Stimulated activated CD8-positive, alpha-beta memory T cell treated with anti-CD3 and anti-CD28 coated beads, Interleukin-2, amount 100 ng/mL, for 1 hour (primary cell): ENCODE measurements around the gene NSMCE1.

Experiments
- DNase-seq, 2 donors: peaks; one replicate each; pipeline ENCODE4 v3.0.0-alpha.2; 2020; ENCODE audit warnings: low read depth in 2 of 2

Gene NSMCE1

DNA sequence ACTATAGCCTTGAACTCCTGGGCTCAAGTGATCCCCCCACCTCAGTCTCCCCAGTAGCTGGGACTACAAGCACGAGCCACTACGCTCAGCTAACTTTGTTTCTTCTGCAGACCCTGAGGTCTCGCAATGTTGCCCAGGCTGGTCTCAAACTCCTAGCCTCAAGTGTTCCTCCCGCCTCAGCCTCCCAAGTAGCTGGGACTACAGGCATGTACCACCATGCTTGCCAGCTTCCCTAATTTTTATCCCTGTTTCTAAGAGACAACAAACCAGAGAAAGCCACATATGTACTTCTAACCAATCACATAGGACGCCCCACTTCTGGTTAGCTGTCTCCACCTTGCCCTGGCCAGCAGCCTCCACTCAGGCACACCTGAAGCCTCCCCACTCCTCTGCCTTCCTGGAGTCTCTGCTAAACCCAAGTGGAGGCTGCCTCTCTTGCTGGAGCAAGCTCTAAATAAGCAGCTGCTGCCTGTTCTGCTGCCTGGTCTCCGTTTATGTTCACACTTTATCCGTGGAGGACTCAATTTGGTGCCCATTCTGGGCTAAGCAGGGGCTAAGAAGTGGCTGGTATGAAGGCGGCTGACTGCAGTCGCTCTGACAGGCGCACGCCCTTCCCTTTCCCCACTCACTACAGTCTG, 24.7 kb downstream of the NSMCE1 start:
- DNase-seq = no peak

DNA sequence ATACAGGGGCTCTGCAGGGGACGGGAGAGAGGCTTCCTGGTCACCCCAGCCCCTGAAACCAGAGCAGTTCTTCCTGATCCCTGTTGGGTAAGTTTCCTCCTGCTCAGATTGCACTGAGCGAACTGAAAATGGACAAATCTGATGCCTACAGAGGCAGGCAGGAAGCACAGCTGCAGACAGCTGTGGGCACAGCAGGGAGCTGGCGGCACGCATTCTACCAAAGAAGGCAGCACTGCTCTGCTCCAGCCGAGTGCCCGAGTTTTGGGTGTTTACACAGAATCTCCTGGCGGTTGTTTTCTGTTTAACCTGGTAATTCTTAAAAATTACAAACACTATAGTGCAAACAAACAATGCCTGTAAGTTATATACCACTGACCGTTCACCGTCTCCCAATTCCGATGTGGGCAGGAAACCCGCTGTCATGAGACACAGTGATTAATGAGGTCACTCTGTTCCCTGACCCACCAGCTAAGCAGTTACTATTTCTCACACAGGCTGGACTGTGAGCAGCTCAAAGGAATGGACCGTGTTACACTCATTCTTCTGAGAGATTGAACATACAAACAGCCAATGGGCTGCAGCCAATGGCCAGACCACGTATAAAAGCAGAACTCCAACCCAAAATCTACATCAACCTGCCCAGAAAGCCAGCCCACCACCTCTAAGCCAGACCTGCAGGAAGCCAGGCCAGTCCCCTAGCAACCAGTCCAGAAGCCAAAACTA, 25.5 kb downstream of the NSMCE1 start:
- no peak for DNase-seq

DNA sequence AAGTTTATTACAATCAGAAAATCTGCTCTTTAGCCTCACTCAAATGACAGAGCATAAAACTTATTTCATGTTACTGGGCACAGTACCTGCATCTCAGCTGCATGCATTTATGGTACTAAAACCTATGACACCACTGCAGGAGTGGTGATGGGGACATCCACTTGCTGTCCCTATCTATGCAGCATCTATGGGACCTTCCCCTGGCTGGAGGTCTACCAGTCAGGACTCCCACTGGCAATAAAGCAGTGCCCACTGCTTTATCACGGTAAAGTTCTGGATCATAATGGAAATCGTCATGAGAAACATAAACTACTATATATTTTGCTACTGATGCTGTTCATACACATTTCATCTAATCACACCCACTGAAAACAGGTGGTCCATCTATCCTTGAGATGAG, 26.2 kb downstream of the NSMCE1 start:
- DNase-seq = no peak

DNA sequence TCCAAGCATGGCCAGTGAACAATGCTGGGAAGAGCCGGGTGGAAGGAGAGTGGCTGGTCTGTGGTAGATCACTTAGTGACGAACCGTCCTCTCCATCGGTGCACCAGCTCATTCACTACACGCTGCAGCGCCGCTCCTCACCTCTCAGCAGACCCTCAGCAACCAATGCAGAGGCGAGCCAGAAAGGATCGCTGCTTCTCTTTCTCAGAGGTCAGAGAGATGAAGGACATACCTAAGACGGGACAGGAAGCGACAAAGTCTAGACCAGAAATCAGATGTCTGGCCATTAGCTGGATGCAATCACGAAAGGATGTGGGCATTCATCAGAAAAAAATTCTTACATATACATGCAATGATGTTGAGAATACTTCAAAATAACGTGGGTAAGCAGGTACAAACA, 26.9 kb downstream of the NSMCE1 start:
- no peak for DNase-seq

DNA sequence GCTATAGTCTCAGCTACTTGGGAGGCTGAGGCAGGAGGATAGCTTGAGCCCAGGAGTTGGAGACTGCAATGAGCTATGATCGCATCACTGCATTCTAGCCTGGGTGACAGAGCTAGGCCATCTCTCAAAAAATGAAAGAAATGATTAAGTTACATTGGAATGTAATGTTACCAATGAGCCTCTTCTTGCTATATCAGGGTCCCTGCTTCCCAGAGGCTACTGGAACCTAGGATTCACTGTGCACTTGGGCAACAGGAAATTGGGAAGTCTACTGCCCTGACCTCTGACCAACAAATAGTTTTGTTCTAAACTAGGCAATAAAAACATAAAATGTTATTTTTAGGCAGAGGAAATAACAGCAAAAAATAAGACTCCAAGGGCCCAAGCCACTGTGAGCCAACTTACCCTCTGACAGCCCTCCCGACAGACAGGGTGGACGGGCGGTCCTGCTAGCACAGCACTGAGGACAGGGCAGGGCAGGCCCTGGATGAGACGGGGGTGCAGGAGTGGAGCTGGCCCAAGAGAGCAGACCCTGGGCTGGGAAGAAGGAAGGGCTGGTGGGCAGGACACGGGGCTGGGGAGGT, 27.5 kb downstream of the NSMCE1 start:
- DNase-seq = no peak

DNA sequence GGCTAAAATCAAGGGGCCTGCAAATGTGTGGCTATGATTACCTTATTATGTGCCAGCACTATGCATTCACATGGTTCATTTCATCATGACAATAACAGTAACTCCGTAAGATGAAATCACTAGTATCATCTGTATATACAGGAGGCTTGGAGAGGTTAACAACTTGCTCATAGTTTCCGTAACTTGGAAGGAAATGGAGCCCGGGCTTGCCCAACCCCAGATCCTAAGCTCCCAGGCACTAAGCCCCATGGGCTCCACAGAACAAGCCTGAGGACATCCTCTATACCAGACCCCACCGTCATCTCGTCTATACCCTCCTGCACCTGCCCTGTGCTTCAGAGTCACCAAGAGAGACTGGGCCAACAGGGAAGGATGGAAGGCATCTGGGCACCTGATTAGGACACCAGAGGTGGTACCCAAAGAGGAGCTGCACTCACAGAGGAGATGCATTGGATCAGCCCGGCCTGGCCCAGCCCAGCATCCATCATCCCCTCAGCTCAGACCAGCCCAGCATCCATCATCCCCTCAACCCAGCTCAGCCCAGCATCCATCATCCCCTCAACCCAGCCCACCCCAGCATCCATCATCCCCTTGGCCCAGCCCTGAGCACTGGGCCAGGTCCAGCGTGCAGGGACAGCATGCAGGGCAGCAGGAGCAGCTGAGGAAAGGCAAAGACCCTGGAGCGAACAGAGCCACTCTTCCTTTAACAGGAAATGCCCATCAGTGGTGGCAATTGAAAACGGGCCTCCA, 28.5 kb downstream of the NSMCE1 start:
- DNase-seq = no peak

DNA sequence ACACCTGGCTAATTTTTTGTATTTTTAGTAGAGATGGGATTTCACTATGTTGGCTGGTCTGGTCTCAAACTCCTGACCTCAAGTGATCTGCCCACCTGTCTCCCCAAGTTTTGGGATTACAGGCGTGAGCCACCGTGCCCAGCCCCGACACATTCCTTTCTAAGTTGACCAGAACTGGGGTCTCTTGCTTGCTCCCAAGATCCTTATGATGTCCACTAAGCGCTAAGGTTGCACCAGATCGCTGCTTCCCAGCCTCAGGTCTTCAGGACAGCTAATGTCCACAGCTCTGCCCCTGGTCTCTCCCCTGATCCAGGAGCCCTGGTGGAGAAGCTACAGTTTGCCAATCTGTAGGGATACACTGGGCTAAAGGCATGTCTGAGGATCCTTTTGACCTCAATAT, 29.5 kb downstream of the NSMCE1 start:
- DNase-seq = no peak

DNA sequence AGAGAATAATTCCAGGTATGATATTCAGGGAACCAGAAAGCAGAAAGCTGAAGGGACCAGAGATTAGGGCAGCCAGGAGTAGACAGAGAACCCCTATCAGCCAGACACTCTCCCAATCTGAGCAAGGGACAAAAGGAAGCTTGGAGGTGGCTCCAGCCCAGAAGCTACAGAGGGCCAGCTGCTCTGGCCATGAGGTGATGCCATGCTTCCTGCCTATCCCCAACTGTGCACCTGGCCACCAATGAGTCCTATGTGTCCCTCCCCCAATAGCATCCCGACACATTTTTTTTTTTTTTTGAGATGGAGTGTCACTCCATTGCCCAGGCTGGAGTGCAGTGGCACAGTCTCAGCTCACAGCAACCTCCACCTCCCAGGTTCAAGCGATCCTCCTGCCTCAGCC, 30.0 kb downstream of the NSMCE1 start:
- no peak for DNase-seq

DNA sequence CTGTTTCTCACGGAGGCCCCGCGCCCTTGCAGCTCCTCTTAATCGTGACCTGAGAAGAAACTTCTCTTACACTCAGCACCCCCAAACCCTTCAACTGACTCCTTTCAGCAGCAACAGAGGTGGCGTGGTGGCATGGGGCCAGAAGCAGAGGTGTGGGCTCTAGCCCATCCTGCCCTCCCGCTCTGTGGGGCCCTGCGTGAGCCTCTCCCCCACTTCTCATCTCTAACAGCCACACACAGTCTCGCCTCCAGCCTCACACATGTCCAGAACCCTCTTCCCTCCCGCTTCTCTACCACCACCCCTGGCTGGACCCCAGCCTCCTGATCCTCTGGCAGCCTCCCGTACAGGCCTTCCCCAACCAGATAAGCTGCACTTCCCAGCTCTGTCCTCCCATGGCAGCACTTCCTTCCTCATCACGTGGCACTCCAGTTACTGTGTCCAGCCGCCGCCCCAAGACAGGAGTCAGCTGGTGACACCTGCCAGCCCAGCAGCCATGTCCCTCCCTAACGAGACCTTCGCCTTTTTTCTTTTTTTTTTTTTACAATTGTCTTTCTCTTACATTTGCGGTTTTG, 30.5 kb downstream of the NSMCE1 start:
- DNase-seq = no peak

DNA sequence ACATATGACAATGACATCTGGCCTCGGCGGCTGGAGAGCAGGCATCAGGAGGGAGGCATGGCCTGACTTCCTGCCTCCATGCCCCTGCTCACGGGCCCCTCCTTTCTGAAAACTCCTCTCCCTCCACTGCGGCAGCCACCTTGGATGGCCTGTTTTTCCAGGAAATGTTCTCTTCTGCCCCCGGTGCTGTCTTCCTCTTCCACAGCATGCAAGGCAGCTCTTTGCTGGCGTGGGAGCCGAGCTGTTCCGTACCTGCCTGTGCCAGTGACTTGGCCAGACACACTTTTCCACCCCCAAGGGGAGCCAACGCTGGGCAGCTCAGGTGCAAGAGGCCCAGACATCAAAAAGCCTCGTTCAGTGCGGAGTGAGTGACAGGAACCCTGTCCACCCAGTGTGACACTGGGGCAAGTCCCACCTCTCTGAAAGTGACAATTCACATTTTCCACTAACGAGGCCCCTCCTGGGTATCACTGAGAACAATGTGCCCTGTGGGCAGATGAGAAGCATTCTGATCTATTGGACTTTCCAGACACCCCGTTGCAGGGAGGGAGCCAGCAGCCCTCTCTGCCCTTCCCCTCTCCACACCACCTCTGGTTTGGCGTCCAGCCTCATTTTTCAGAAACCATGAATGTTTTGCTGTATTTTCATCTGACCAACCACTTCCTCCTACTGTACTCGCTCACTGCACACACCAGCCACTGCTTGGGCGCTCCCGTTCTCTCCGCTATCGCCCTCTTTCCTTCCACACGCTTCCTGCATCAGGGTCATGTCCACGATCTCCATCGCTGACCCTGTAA, 31.2 kb downstream of the NSMCE1 start:
- peak; percentile 50 to 62 for DNase-seq

DNA sequence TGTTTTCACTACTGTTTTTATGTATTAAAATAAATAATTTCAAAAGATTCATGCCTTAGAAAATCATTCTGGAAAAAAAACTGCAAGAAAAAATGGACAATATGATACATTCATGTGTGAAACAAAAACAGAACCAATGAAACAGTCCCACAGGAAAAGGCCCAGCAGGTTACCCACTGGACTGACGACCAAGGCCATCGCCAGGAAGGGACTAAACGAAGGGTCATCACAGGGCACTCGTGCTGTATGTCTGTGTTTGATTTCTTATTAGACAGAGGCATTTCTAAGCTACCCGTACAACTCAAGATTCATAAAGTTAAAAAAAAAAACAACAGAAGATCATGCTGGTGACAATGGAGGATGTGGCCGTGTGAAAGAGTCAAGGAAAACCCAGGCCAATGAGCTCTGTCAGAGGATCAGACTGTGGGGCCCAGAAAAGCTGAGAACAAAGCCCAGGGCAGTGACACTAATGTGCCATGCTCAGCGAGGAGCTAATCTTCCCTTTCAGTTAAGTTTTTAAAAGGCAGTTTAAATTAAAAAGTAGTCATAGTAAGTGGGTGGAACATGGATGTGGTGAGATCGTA, 31.8 kb downstream of the NSMCE1 start:
- DNase-seq = no peak

DNA sequence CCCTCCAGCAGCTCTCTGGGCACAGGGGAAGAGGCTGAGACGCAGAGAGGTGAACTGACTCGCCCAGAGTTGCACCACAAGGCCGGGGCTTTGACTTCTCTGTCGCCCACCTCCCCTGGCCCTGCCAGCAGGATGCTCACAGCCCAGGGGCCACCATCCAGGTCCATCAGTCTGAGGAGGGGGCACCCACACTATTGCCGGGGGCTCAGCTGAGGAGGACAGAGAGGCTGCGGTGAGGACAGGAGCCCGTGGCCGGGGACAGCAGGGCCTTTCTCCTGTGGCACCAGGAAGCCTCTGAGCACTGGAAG, 32.7 kb downstream of the NSMCE1 start:
- DNase-seq = no peak

DNA sequence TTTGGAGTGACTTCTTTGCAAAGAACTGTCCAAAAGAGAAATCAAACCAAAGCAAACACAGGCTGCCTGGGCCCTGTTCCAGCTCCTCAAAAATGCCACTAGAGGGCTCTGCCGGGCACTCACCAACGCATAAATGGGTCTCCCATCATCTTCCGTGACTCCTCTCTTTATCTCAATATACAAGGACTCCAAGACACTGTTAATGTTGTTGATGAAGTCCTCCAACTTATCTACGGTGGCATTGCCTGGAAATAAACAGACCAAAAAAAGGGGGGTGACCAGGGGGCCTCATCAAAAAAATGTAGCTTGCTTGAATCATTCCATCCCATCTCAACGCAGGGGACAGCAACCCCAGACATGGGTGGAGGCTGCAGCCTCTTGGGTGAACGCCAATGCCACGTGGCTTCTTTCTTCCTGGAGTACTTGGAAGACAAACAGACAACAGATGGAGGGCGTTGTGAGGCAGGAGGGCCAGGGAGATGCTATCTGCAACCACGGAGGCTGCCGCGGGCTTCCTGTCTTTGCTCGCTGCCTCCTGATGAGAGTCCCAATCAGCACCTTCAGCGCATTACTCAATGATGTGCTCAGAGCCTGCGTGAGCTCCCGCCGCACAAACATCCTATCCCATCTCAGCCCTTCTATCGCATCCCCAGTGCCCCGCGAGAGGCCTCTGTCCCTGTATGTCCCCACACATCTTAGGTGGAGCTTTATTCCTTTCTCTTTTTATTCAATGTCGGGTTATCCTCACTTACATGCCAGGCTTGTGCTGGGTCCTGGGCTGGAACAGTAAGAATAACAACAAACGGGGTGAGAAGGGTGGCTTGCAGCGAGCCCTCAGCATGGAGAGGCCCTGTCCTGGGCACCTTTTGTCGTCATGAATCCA, 33.3 kb downstream of the NSMCE1 start:
- peak; percentile 76 to 81 for DNase-seq

DNA sequence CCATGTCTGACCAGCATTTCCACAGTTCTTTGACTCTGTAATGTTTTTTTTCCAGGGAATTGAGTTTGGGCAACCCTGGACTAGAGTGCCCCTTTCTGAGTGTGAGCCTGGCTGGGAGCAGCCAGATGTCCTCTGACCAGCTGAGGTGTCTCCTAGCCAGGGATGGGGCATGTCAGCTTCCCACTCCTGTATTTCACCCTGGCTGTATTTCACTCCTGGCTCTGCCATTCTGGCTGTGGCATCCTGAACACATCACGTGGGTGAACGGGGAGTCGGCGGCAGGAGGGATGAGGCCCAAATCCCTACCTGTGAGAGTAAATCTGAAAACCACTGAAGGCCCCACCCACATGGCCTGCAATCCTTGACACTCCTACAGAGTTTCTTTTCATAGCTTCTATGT, 34.0 kb downstream of the NSMCE1 start:
- no peak for DNase-seq

DNA sequence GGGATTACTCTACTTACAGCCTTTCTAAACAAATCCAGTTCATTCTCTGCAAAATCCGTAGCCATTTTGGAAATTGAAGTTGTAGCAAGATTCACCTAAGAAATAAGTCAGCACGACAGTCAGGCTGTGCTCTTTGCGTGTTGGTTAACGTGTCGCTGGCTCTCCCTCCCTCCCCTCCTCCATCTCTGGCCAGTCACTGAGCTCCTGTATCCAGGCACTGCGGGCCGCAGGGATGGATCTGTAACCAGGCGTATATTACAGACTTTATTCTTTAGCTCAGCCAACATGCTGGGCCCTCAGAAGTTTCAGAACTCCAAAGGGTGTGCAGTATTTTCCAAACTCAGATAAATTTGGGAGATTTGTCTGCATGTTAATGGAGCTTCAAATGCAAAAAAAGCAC, 34.4 kb downstream of the NSMCE1 start:
- no peak for DNase-seq

DNA sequence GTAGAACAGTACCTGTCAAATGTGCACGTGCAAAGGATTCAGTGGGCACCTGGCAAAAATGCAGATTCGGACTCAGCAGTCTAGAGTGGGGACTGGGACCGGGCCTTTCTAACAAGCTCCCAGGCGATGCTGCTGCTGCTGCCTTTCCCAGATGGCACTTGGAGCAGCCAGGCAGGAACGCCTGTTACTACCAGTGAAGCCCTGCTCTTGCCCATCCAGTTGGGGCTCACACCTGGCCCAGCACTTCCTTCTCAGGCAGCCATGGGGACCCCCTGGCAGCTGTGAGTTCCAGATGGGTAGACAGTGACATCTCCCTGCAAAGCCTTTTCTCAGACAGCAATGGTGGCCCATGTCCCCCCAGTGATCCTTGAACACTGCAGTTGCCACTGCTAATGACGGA, 34.8 kb downstream of the NSMCE1 start:
- no peak for DNase-seq

DNA sequence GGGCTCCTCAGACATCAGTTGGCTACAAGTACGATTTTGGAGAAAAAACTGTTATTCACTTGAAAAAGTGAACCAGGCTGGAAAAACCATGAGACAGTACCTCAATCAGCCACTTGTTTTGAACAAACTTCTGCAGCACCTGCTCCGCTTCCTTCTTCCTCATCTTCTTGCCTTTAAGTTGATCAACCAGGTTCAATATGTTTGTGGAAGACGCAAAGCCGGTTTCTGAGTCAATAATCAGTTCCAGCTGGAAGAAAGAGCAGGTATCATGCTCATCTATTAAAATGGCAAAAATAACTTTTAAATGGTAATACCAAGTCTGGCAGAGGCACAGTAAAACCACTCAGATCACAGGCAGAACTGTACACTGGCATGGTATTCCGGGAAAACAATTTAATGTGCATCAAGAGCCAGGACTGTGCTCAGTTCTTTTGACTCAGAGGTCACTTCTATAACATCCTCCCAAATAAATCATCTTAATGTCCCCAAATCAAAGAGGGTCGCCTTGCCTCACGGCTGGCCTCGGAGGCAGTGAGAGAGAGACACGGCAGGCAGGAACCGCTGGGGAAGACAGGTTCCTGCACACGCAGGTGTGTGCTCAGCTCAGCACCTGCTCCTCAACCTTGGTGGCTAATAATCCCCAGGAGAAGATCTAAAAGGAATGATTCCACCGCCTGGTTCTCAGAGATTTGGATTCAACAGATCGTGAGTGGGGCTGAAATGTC, 35.5 kb downstream of the NSMCE1 start:
- no peak for DNase-seq

DNA sequence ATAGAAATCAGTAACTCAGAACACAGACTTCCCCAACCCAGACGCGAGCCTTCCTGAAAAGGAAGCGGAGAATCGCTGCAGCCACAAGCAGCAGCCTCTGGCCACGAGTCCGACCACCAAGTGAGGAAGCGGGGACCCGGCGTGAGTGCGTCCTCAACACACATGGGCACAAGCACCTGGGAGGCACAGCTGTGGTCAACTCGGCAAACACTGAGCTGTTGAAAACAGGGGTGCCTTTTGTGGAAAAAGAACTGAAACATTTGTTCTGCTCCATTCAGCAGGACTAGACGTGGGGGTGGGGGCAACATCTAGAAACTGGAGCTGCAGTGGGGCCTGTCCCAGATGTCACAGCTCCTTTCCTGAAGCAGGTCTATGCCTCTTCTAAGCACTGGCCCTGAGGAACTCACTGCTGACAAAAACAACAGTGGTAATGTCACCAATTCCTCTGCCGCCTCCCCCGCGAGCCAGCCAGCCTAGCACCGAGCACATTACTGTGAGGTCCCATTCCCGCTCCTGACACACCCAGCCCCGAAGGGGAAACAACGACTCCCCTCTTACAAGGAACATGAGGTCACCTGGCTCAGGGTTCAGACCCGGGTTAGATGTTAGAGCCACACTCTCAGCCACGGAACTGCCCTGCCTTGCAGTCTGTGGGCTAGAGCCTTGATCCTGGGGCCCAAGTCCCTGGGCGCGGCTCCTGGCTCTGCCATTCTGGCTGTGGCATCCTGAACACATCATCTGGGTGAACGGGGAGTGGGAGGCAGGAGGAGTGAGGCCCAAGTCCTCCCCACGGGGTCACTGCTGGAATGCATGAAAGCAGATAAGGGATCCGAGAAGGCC, 36.3 kb downstream of the NSMCE1 start:
- DNase-seq = no peak

DNA sequence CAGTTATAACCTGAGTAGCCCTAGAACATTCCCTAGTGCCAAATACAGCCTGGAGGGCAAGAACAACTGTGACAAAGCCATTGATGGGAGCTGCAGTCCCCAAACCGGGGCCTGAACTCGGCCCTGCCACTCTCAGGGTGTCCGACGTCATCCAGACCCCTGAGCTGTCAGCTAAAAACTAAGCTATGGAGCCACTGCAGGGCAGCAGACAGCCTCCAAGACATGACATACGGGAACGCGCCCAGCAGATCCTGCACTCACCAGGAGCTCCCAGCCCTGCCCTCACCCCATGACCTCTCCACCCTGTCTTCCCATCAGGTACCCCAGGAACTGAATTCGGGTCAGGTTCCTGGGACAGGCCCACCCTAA, 36.9 kb downstream of the NSMCE1 start:
- no peak for DNase-seq
